NB4 (cell line): ENCODE measurements around the gene TSSK6.

Experiments used
- CTCF ChIP-seq: IDR thresholded peaks from one replicate; pipeline ENCODE4 v1.5.1; 2012; ENCODE audit warnings: low read depth, low read length
- MAX ChIP-seq: IDR thresholded peaks from 2 replicates; pipeline ENCODE4 v1.6.1; 2011; ENCODE audit warnings: low read depth, low read length
- MYC ChIP-seq: IDR thresholded peaks from 2 replicates; pipeline ENCODE4 v1.6.1; 2011; ENCODE audit warnings: low read depth, low read length
- POLR2A ChIP-seq: IDR thresholded peaks from 2 replicates; pipeline ENCODE4 v1.6.1; 2011; ENCODE audit warnings: mild to moderate bottlenecking; ENCODE audit not compliant: insufficient read length; ENCODE audit errors: extremely low read depth

- peak; percentile 11 for TF ChIP-seq CTCF
- no peak for TF ChIP-seq MYC
- TF ChIP-seq POLR2A, result no peak
- TF ChIP-seq MAX, result no peak
Observed at GRCh38 chr19:19530423-19530804, 15.1 kb upstream of the TSSK6 start.
